Tibial nerve (tissue), 3 donors: ENCODE measurements around the gene RTKN.
"Not testable (repeated sequence)": the region's sequence is repeated elsewhere in the genome, so short reads cannot be mapped to it uniquely, and the experiment has no call there.

Experiments used
- CTCF ChIP-seq, 5 experiments: fragments of 200-600 bp in 3 of 5; fragments of 450-650 bp in 2 of 5; sonication (generic) in 3 of 5; IDR thresholded peaks; one replicate each; pipeline ENCODE4 v1.5.1; 2016 to 2019; ENCODE audit warnings: antibody characterized with exemption in 5 of 5, mild to moderate bottlenecking in 3 of 5, moderate library complexity in 2 of 5
- POLR2A ChIP-seq, 2 donors: fragments of 450-650 bp; IDR thresholded peaks; one replicate each; pipeline ENCODE4 v1.6.1; 2017; ENCODE audit warnings: antibody characterized with exemption in 2 of 2, mild to moderate bottlenecking in 2 of 2, moderate library complexity in 2 of 2

GRCh38 chr2:74442483-74443297 lies 953 bp upstream of the RTKN start:
- TF ChIP-seq CTCF, POLR2A (IDR thresholded peaks at IDR 0.05): not testable (repeated sequence)
